ENCODE results near the gene ARHGEF25.
"Not testable (repeated sequence)": the region's sequence is repeated elsewhere in the genome, so short reads cannot be mapped to it uniquely, and the experiment has no call there.

ARHGEF25 gene

DNA sequence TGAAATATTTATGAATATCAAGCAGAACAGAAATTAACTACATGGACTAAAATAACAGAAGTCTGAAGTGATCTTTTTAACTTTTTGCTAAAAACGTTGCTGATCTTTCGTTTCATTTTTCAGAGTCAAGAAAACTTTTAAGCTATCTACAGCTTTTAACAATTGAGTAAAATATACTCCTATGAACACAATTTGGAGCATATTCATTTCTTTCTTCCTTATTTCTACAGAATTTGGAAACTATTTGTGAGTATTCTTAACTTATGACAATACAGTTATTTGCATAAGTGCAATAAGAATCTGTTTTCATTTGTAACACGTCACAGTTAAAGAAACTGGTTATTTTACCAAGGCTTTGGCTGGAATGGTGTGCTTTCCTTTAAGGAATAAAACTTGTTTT is 42.8 kb downstream of the ARHGEF25 start:
- H3K4me1 ChIP-seq (ENCODE audit: control insufficient read depth, insufficient read depth, low read length) = no peaks in the 10 kb centered on the region
- H3K27me3 ChIP-seq (ENCODE audit: control insufficient read depth, insufficient read depth, low read length) = no peaks in the 10 kb centered on the region
- no peak overlapping the region for H3K4me3 ChIP-seq (ENCODE audit: low read length)
- H3K9ac ChIP-seq (ENCODE audit: low read length) = no peak overlapping the region
- no peaks in the 10 kb centered on the region for H3K36me3 ChIP-seq (ENCODE audit: control insufficient read depth, insufficient read depth, low read length)
- H3K27ac ChIP-seq (ENCODE audit: low read depth, low read length) = no peak overlapping the region

GRCh38 chr12:57655541-57656240 is 44.5 kb downstream of the ARHGEF25 start:
- H3K27me3 ChIP-seq (ENCODE audit: control insufficient read depth, insufficient read depth, low read length) = no peaks in the 10 kb centered on the region
- H3K9ac ChIP-seq (ENCODE audit: low read length) = no peak overlapping the region
- H3K4me3 ChIP-seq (ENCODE audit: low read length) = no peak overlapping the region
- no peaks in the 10 kb centered on the region for H3K4me1 ChIP-seq (ENCODE audit: control insufficient read depth, insufficient read depth, low read length)
- H3K27ac ChIP-seq (ENCODE audit: low read depth, low read length) = no peak overlapping the region
- H3K36me3 ChIP-seq (ENCODE audit: control insufficient read depth, insufficient read depth, low read length) = no peaks in the 10 kb centered on the region

- H3K4me3 ChIP-seq (ENCODE audit: low read length); H3K27me3 ChIP-seq (ENCODE audit: control insufficient read depth, insufficient read depth, low read length); H3K4me1 ChIP-seq (ENCODE audit: control insufficient read depth, insufficient read depth, low read length); H3K9ac ChIP-seq (ENCODE audit: low read length); H3K27ac ChIP-seq (ENCODE audit: low read depth, low read length); H3K36me3 ChIP-seq (ENCODE audit: control insufficient read depth, insufficient read depth, low read length): not testable (repeated sequence)
These were observed 45.2 kb downstream of the ARHGEF25 start for GRCh38 chr12:57656408-57656807.

GRCh38 chr12:57657744-57658143 is 46.5 kb downstream of the ARHGEF25 start:
- H3K4me3 ChIP-seq (ENCODE audit: low read length) = no peak overlapping the region
- no peaks in the 10 kb centered on the region for H3K4me1 ChIP-seq (ENCODE audit: control insufficient read depth, insufficient read depth, low read length)
- no peak overlapping the region for H3K27ac ChIP-seq (ENCODE audit: low read depth, low read length)
- no peak overlapping the region for H3K9ac ChIP-seq (ENCODE audit: low read length)
- H3K27me3 ChIP-seq (ENCODE audit: control insufficient read depth, insufficient read depth, low read length) = no peaks in the 10 kb centered on the region
- no peaks in the 10 kb centered on the region for H3K36me3 ChIP-seq (ENCODE audit: control insufficient read depth, insufficient read depth, low read length)

DNA sequence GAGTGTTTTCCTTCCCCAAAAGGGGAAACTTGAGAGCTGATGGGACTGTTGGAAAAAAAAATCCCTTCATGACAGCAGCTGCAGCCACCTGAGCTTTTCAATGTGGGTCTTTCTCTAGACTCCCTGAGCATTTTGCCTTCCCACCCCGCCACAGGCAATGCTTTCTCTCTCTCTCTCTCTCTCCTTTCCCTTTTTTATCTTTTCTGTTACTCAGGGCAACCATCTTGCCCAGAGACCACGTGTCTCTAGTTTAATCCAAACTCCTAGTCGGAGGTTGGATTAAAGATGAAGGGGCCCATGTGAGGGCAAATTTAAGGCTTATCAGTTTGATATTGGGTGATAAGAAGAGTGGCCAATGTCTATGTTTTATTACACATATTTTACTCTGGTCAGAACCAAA is 47.7 kb downstream of the ARHGEF25 start:
- Histone ChIP-seq H3K27ac (ENCODE audit: low read depth, low read length) (no peak overlapping the region), H3K36me3 (ENCODE audit: control insufficient read depth, insufficient read depth, low read length) (no peaks in the 10 kb centered on the region), H3K9ac (ENCODE audit: low read length) (no peak overlapping the region), H3K4me1 (ENCODE audit: control insufficient read depth, insufficient read depth, low read length) (no peaks in the 10 kb centered on the region), H3K27me3 (ENCODE audit: control insufficient read depth, insufficient read depth, low read length) (no peaks in the 10 kb centered on the region), H3K4me3 (ENCODE audit: low read length) (no peak overlapping the region)

GRCh38 chr12:57661376-57661775 is 50.1 kb downstream of the ARHGEF25 start:
- no peak overlapping the region for H3K9ac ChIP-seq (ENCODE audit: low read length)
- no peaks in the 10 kb centered on the region for H3K4me1 ChIP-seq (ENCODE audit: control insufficient read depth, insufficient read depth, low read length)
- H3K27me3 ChIP-seq (ENCODE audit: control insufficient read depth, insufficient read depth, low read length) = no peaks in the 10 kb centered on the region
- no peaks in the 10 kb centered on the region for H3K36me3 ChIP-seq (ENCODE audit: control insufficient read depth, insufficient read depth, low read length)
- no peak overlapping the region for H3K27ac ChIP-seq (ENCODE audit: low read depth, low read length)
- H3K4me3 ChIP-seq (ENCODE audit: low read length) = no peak overlapping the region

DNA sequence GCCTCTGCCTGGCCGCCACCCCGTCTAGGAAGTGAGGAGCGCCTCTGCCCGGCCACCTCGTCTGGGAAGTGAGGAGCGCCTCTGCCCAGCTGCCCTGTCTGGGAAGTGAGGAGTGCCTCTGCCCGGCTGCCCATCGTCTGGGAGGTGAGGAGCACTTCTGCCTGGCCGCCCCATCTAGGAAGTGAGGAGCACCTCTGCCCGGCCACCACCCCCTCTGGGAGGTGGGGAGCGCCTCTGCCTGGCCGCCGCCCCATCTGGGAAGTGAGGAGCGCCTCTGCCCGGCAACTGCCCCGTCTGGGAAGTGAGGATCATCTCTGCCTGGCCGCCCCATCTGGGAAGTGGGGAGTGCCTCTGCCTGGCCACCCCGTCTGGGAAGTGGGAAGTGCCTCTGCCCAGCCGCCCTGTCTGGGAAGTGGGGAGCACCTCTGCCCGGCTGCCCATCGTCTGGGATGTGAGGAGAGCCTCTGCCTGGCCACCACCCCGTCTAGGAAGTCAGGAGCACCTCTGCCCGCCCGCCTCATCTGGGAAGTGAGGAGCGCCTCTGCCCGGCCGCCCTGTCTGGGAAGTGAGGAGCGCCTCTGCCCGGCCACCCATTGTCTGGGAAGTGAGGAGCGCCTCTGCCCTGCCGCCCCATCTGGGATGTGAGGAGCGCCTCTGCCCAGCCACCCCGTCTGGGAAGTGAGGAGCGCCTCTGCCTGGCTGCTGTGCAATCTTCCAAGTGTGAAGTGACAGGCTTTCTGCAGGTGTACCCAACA is 54.0 kb downstream of the ARHGEF25 start:
- H3K4me3 ChIP-seq (ENCODE audit: low read length); H3K27me3 ChIP-seq (ENCODE audit: control insufficient read depth, insufficient read depth, low read length); H3K9ac ChIP-seq (ENCODE audit: low read length); H3K27ac ChIP-seq (ENCODE audit: low read depth, low read length); H3K4me1 ChIP-seq (ENCODE audit: control insufficient read depth, insufficient read depth, low read length); H3K36me3 ChIP-seq (ENCODE audit: control insufficient read depth, insufficient read depth, low read length): not testable (repeated sequence)

All from rectal smooth muscle tissue (tissue), 1 donor.